GM12878 (cell line): Measurements from ENCODE around the gene MAGEA2. TPM values are rescaled to one million over a fixed set of nuclear protein-coding genes. Genes with fewer than 3 reads are reported as not detected.
"Not testable (repeated sequence)": the region's sequence is repeated elsewhere in the genome, so short reads cannot be mapped to it uniquely, and the experiment has no call there.

Experiments used
- ATAC-seq: fragments of 200-7000 bp; cut with Tn5 transposase; 3 replicates; pipeline ENCODE4 v1.9.1; 2020; ENCODE audit warnings: mild to moderate bottlenecking, moderate library complexity
- BruUV-seq: library from RNA; stranded (reverse); fragments of 400-500 nt; replicated peaks from 2 replicates; lab custom pipeline; 2021; lab: Mats Ljungman, UMichigan
- CTCF ChIA-PET: fragments of 300-600 bp; sonication (Branson Sonifier 250); formaldehyde crosslinking; extraction: SDS; loops from one replicate; lab custom pipeline; 2021; ENCODE audit warnings: inconsistent platforms; lab: Yijun Ruan, JAX
- POLR2A ChIA-PET: fragments of 350-600 bp; formaldehyde crosslinking; extraction: SDS; loops from one replicate; lab custom pipeline; 2021; ENCODE audit warnings: inconsistent platforms; lab: Charles Lee
- RAD21 ChIA-PET: fragments of 300-600 bp; sonication (Branson Sonifier 250); formaldehyde crosslinking; loops from one replicate; lab custom pipeline; 2023; ENCODE audit warnings: antibody characterized with exemption; ENCODE audit not compliant: unreplicated experiment; lab: Charles Lee
- SMC1A ChIA-PET: fragments of 300-600 bp; sonication (Branson Sonifier 250); formaldehyde crosslinking; loops from one replicate; lab custom pipeline; 2023; ENCODE audit not compliant: unreplicated experiment, uncharacterized antibody; lab: Charles Lee
- DNase-seq: peaks from one replicate; pipeline ENCODE4 v3.0.0-alpha.2; 2011; ENCODE audit warnings: low read depth, low spot score
- FAIRE-seq: peaks from 3 replicates; lab custom pipeline; 2011; peaks lifted over from hg19 to GRCh38; lab: Jason Lieb, UNC
- H2AFZ ChIP-seq: 2 replicates; pipeline ENCODE4 v1.6.0; 2011; ENCODE audit warnings: low read depth, low read length, control low read depth; ENCODE audit not compliant: control insufficient read depth
- H3K27ac ChIP-seq: 2 replicates; pipeline ENCODE4 v1.5.1; 2011; ENCODE audit warnings: control low read depth; ENCODE audit not compliant: control insufficient read depth, insufficient read depth
- H3K27me3 ChIP-seq, 2 experiments: replicated peaks in 1 of 2; 2 replicates each; pipeline versions ENCODE4 v1.6.0 to v1.6.1; 2011; ENCODE audit warnings: low read length in 1 of 2; ENCODE audit not compliant: control insufficient read depth in 2 of 2, insufficient read depth in 2 of 2
- H3K36me3 ChIP-seq, 2 experiments: 2 replicates each; pipeline ENCODE4 v1.5.1; 2011; ENCODE audit warnings: low read length in 1 of 2; ENCODE audit not compliant: control insufficient read depth in 2 of 2, insufficient read depth in 2 of 2
- H3K4me1 ChIP-seq: 2 replicates; pipeline ENCODE4 v1.6.1; 2011; ENCODE audit warnings: mild to moderate bottlenecking, low read length, moderate library complexity, mixed read lengths; ENCODE audit not compliant: control insufficient read depth, insufficient read depth
- H3K4me2 ChIP-seq: 2 replicates; pipeline ENCODE4 v1.6.0; 2011; ENCODE audit warnings: control low read depth; ENCODE audit not compliant: control insufficient read depth, insufficient read depth
- H3K4me3 ChIP-seq: fragments of 200-600 bp; sonication (generic); 2 replicates; pipeline ENCODE4 v1.5.1; 2016
- H3K79me2 ChIP-seq: 2 replicates; pipeline ENCODE4 v1.6.0; 2011; ENCODE audit warnings: low read length; ENCODE audit not compliant: control insufficient read depth, insufficient read depth
- H3K9ac ChIP-seq: 2 replicates; pipeline ENCODE4 v1.8.0; 2011; ENCODE audit warnings: low read length, control low read depth, mixed read lengths; ENCODE audit not compliant: control insufficient read depth, insufficient read depth
- H3K9me3 ChIP-seq: replicated peaks from 3 replicates; pipeline ENCODE4 v1.5.1; 2011; ENCODE audit warnings: mild to moderate bottlenecking, low read length; ENCODE audit not compliant: control insufficient read depth, insufficient read depth
- H4K20me1 ChIP-seq: 2 replicates; pipeline ENCODE4 v1.6.0; 2011; ENCODE audit not compliant: control insufficient read depth, insufficient read depth
- BMI1 ChIP-seq: fragments of 450-650 bp; IDR thresholded peaks from 2 replicates; pipeline ENCODE4 v1.6.1; 2016; ENCODE audit warnings: mild to moderate bottlenecking, moderate library complexity, borderline replicate concordance
- DPF2 ChIP-seq: fragments of 450-650 bp; IDR thresholded peaks from 2 replicates; pipeline ENCODE4 v1.6.1; 2017; ENCODE audit warnings: mild to moderate bottlenecking
- KDM1A ChIP-seq: fragments of 200-600 bp; sonication (generic); IDR thresholded peaks from 2 replicates; pipeline ENCODE4 v1.6.1; 2016; ENCODE audit warnings: borderline replicate concordance
- MTA3 ChIP-seq: IDR thresholded peaks from 2 replicates; pipeline ENCODE4 v1.6.1; 2012; ENCODE audit warnings: low read length, inconsistent platforms, borderline replicate concordance
- MXI1 ChIP-seq: fragments of 150-350 bp; IDR thresholded peaks from 2 replicates; pipeline ENCODE4 v1.6.1; 2011; ENCODE audit warnings: low read depth, mild to moderate bottlenecking, inconsistent platforms, low read length, improper control_type of control experiment
- NFXL1 ChIP-seq: fragments of 450-650 bp; IDR thresholded peaks from 2 replicates; pipeline ENCODE4 v1.6.1; 2017; ENCODE audit warnings: antibody characterized with exemption, mild to moderate bottlenecking, borderline replicate concordance
- NRF1 ChIP-seq: conservative IDR thresholded peaks from 2 replicates; pipeline ENCODE4 v1.6.1; 2011; ENCODE audit warnings: mild to moderate bottlenecking, low read depth, low read length, improper control_type of control experiment
- SIN3A ChIP-seq: IDR thresholded peaks from 2 replicates; pipeline ENCODE4 v1.6.1; 2012; ENCODE audit warnings: low read depth, low read length, improper control_type of control experiment
- SMC3 ChIP-seq: IDR thresholded peaks from 2 replicates; pipeline ENCODE4 v1.6.1; 2011; ENCODE audit warnings: low read length, improper control_type of control experiment, borderline replicate concordance
- SREBF2 ChIP-seq: IDR thresholded peaks from 2 replicates; pipeline ENCODE4 v1.6.1; 2012; ENCODE audit warnings: mild to moderate bottlenecking, low read length
- SRF ChIP-seq, 2 experiments: IDR thresholded peaks; 2 replicates each; pipeline ENCODE4 v1.6.1; 2011; ENCODE audit warnings: low read depth in 2 of 2, low read length in 2 of 2, mild to moderate bottlenecking in 1 of 2, moderate library complexity in 1 of 2
- YBX1 ChIP-seq: fragments of 450-650 bp; IDR thresholded peaks from 2 replicates; pipeline ENCODE4 v1.6.1; 2016; ENCODE audit warnings: antibody characterized with exemption
- ZNF622 ChIP-seq: fragments of 450-650 bp; IDR thresholded peaks from 2 replicates; pipeline ENCODE4 v1.6.1; 2017; ENCODE audit warnings: mild to moderate bottlenecking, inconsistent platforms
- WGBS: methylation state at CpG from one replicate; pipeline ENCODE4 v1.1.6; 2016; ENCODE audit warnings: low lambda C conversion rate; ENCODE audit not compliant: insufficient replicate concordance, insufficient coverage; ENCODE audit errors: missing lambda C conversion rate; 5-methylcytosine and 5-hydroxymethylcytosine counted together
- in situ Hi-C: fragments of 300-500 bp; cut with MboI; formaldehyde crosslinking; loops from 9 replicates; pipeline ENCODE4 v1.14.3; 2018; ENCODE audit warnings: mixed read lengths
- intact Hi-C: fragments of 100-400 bp; cut with micrococcal nuclease; formaldehyde crosslinking; loops from one replicate; pipeline ENCODE4 v1.14.2; 2022; ENCODE audit not compliant: unreplicated experiment
- polyA plus RNA-seq, 11 experiments: library from polyadenylated mRNA; depleted of rRNA in 4 of 11; unstranded in 6 of 11; stranded (reverse) in 5 of 11; fragments of >200 nt; fragmentation: Nextera tagmentation in 4 of 11; fragmentation: Illumina TruSeq in 1 of 11; extraction: Ambion mirVana in 4 of 11; extraction: Trizol in 1 of 11; gene quantifications; 1 replicate in 1 of 11; 2 replicates in 10 of 11; pipeline versions ENCODE4 v1.2.1 to v1.2.3, GENCODE V29; 2011 to 2016; ENCODE audit warnings: inconsistent platforms in 2 of 11, missing spikeins in 2 of 11, low read depth in 1 of 11
- total RNA-seq, 4 experiments: library from RNA; depleted of rRNA in 3 of 4; stranded (reverse); fragments of >200 nt in 3 of 4; fragmentation: Illumina TruSeq in 1 of 4; extraction: Trizol in 1 of 4; gene quantifications; 2 replicates each; pipeline versions ENCODE4 v1.2.1 to v1.2.3, GENCODE V29; 2013 to 2021
- TF ChIP-seq, protein P1 (sequence below): IDR thresholded peaks from 2 replicates; pipeline ENCODE4 v1.6.1; 2012; ENCODE audit warnings: improper control_type of control experiment, low read depth, low read length; ENCODE audit not compliant: insufficient replicate concordance

MAGEA2 gene
- total and polyA plus RNA-seq, 10 of the 15 experiments (the other 5 are each of a cell fraction or from before 2014, with no cell fraction given): 0.04 to 0.13 TPM; not detected in 8

DNA sequence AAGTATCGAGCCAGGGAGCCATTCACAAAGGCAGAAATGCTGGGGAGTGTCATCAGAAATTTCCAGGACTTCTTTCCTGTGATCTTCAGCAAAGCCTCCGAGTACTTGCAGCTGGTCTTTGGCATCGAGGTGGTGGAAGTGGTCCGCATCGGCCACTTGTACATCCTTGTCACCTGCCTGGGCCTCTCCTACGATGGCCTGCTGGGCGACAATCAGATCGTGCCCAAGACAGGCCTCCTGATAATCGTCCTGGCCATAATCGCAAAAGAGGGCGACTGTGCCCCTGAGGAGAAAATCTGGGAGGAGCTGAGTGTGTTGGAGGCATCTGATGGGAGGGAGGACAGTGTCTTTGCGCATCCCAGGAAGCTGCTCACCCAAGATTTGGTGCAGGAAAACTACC is 17.1 kb downstream of the MAGEA2 start:
- H3K4me2 ChIP-seq, FAIRE-seq, H3K27ac ChIP-seq, ATAC-seq, in situ Hi-C loops, H4K20me1 ChIP-seq, H3K79me2 ChIP-seq, H3K27me3 ChIP-seq, H2AFZ ChIP-seq, RAD21 ChIA-PET, H3K4me3 ChIP-seq, H3K36me3 ChIP-seq, H3K4me1 ChIP-seq, SMC1A ChIA-PET, CTCF ChIA-PET, BruUV-seq, H3K9me3 ChIP-seq, DNase-seq, POLR2A ChIA-PET, H3K9ac ChIP-seq, intact Hi-C loops: not testable (repeated sequence)
- WGBS: 23% methylated on average over 12 of the region's 12 CpGs

DNA sequence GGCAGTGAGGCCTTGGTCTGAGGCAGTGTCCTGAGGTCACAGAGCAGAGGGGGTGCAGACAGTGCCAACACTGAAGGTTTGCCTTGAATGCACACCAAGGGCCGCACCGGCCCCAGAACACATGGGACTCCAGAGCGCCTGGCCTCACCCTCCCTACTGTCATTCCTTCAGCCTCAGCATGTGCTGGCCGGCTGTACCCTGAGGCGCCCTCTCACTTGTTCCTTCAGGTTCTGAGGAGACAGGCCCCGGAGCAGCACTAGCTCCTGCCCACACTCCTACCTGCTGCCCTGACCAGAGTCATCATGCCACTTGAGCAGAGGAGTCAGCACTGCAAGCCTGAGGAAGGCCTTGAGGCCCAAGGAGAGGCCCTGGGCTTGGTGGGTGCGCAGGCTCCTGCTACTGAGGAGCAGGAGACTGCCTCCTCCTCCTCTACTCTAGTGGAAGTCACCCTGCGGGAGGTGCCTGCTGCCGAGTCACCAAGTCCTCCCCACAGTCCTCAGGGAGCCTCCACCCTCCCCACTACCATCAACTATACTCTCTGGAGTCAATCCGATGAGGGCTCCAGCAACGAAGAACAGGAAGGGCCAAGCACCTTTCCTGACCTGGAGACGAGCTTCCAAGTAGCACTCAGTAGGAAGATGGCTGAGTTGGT is 17.7 kb downstream of the MAGEA2 start:
- 46% methylated on average over 12 of the region's 12 CpGs for WGBS
- ChIA-PET RAD21 (no interaction called here), POLR2A (no interaction called here), CTCF (no interaction called here), SMC1A (no interaction called here)
- Histone ChIP-seq H3K4me2 (no peak overlapping the region), H3K9ac (no peak overlapping the region), H3K4me1 (no peaks in the 10 kb centered on the region), H2AFZ (no peak overlapping the region), H3K79me2 (no peaks in the 10 kb centered on the region), H4K20me1 (no peaks in the 10 kb centered on the region), H3K9me3 (no peaks in the 10 kb centered on the region), H3K4me3 (no peak overlapping the region), H3K36me3 (no peaks in the 10 kb centered on the region), H3K27me3 (no peaks in the 10 kb centered on the region), H3K27ac (no peak overlapping the region)
- intact Hi-C loops (no loop called here), in situ Hi-C loops (no loop called here)
- no peak for FAIRE-seq
- no TSS peak for BruUV-seq
- no peak for ATAC-seq
- no peak for DNase-seq
- TF ChIP-seq KDM1A: no peak
- TF ChIP-seq DPF2: no peak
- no peak for TF ChIP-seq NRF1
- TF ChIP-seq MXI1: no peak
- TF ChIP-seq YBX1: no peak
- no peak for TF ChIP-seq SRF (IDR thresholded peaks at IDR 0.05; ENCODE audit: low read depth in 2 of 2, low read length in 2 of 2)
- no peak for TF ChIP-seq NFXL1
- TF ChIP-seq SIN3A: no peak
- TF ChIP-seq BMI1: no peak
- no peak for TF ChIP-seq SMC3
- TF ChIP-seq MTA3: no peak
- no peak for TF ChIP-seq SREBF2
- TF ChIP-seq ZNF622: no peak
- TF ChIP-seq, protein P1, sequence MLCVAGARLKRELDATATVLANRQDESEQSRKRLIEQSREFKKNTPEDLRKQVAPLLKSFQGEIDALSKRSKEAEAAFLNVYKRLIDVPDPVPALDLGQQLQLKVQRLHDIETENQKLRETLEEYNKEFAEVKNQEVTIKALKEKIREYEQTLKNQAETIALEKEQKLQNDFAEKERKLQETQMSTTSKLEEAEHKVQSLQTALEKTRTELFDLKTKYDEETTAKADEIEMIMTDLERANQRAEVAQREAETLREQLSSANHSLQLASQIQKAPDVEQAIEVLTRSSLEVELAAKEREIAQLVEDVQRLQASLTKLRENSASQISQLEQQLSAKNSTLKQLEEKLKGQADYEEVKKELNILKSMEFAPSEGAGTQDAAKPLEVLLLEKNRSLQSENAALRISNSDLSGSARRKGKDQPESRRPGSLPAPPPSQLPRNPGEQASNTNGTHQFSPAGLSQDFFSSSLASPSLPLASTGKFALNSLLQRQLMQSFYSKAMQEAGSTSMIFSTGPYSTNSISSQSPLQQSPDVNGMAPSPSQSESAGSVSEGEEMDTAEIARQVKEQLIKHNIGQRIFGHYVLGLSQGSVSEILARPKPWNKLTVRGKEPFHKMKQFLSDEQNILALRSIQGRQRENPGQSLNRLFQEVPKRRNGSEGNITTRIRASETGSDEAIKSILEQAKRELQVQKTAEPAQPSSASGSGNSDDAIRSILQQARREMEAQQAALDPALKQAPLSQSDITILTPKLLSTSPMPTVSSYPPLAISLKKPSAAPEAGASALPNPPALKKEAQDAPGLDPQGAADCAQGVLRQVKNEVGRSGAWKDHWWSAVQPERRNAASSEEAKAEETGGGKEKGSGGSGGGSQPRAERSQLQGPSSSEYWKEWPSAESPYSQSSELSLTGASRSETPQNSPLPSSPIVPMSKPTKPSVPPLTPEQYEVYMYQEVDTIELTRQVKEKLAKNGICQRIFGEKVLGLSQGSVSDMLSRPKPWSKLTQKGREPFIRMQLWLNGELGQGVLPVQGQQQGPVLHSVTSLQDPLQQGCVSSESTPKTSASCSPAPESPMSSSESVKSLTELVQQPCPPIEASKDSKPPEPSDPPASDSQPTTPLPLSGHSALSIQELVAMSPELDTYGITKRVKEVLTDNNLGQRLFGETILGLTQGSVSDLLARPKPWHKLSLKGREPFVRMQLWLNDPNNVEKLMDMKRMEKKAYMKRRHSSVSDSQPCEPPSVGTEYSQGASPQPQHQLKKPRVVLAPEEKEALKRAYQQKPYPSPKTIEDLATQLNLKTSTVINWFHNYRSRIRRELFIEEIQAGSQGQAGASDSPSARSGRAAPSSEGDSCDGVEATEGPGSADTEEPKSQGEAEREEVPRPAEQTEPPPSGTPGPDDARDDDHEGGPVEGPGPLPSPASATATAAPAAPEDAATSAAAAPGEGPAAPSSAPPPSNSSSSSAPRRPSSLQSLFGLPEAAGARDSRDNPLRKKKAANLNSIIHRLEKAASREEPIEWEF: no peak
